ENCODE results near the gene CDH23.
"Not testable (repeated sequence)": the region's sequence is repeated elsewhere in the genome, so short reads cannot be mapped to it uniquely, and the experiment has no call there.

CDH23 gene

DNA sequence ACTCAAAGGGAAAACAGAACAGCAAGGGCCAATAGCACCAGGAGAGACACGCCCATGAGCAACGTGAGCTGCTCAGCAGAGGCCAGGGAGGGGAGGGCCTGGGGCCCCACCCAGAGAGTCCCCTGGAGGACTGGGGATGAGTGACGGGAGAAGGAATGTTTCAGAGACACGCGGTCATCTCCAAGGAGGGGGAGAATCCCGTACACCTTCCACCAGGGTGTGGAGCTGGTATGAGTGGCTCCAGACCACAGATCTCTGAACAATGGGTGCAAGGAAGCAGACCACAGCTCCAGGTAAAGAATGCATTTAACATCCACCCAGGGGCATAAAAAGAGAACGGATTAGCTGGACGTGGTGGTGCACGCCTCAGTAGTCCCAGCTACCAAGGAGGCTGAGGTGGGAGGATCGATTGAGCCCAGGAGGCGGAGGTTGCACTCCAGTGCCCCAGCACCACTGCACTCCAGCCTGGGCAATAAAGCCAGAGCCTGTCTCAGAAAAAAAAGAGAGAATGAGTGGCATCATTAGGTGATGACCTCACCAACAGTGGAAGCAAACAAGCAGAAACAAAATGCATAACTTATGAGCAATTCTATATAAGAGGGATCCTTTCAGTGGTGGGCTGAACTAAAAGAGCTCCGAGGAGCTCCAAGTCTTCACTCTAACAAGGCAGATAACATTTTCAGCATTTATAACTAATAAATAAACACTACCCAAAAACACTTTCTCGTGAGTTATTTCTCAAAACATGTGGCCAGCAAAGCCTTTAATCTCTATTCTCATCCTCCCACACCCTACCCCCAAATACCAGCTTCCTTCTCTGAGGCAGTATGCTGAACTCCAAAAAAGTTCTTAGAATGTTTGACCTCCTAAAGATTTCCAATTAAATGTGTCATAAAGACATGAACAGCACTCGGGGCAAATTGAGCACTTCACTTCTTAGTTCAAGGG, 441.8 kb downstream of the CDH23 start:
- no peak for DNase-seq (ENCODE audit: low read depth)

DNA sequence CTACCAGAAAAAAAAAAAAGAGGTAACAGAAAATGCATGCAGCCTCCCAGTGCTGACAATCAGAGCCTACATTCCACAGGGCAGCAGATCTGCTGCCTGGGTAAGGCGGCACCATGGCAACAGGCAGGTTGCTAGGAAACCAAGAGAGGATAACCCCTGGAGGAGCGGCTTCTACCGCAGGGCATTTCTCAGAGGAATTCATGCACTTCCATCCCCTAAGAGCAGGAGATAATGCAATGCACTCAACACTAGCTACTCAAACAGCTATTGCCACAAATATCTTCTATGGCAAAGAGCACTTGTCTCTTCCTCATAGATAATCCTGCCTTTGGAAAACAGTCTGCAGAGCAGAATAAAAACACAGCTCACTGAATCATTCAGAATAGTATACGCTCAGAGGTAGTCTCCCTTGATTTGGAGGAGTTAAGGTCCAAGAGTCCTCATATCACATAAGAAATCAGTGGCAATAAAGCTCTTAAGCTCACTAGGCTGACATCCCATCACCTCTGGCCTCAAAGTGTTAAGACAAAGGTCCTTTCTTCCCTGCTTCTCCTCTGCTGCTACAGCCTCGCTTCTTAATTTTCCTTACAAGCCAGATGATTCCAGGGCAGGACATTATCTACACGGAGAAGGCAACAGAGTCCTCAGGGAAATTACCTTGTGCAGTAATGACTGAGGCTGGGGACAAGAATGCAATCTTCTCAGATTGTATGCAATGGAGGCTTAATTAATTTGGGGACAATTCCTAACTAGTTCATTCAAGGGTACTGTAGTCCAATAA, 443.6 kb downstream of the CDH23 start:
- no peak for DNase-seq (ENCODE audit: low read depth)

DNA sequence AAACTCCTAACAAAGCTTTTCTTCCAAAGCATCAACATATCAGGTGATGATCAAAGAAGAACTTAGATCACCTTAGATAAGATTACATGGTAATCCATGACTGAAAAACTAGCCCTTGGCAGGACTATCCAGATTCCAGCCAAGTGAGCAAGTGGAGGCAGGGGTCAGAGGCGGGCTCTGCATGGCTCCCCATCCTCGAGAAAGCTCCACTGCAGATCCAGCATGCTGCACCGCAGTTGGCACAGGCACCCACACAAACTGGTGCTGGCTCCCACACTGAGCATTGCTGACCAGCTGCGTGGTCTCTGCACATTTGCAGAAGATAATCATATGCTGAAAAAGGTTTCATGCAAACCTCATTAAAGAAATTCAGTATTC, 444.2 kb downstream of the CDH23 start:
- no peak for DNase-seq (ENCODE audit: low read depth)

DNA sequence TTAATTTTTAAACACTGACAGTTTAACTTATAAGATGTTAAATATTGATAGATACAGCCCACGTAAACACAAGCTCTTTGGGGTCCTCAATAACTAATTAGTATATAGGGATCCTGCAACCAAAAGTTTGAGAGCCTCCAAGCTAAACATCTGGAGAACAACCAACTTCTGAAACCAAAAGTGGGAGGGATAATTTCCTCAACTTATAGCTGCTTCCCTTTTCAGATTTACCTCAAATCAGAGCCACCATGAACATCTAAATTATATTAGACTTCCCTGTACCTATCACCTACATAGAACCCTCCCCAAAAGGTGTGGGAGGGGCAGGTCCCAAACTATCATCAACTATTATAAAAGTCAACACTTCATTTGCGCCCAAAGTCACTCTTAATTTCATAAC, 445.7 kb downstream of the CDH23 start:
- DNase-seq (ENCODE audit: low read depth): no peak

DNA sequence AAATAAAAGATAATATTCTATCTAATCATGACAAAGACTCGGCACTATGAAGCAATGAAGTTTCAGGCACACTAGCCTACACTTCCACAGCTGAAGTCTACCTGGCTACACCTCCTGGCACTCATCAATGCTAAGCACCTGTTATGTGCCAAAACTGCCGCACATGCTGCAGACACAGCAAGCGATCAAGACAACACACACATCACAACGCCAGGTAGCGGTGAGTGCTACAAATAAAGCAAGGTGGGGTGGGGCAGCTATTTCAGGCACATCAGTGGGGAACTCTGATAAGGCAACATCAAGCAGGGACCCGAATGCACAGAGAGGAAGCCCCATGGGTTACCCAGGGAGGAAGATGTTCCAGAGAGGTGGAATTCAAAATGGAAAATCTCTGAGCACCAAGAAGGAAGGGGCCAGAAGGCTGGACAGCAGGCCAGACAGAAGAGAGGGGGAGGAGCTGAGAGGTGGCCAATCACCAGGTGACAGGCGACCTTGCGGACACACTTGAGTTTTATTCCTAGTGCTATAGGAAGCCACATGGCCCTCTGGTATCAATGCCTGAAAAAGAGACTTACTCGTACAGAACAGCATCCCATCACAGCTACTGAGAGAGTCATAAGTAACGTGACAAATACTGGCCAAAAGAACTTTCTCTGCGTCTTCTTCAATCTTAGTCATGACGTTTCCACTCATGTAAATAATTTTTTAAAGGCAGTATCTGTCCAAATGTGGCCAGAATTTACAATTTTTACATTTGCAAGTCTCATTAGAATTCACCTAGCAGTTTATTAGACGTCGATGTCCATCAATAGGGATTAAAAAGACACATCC, 446.4 kb downstream of the CDH23 start:
- DNase-seq (ENCODE audit: low read depth): no peak

DNA sequence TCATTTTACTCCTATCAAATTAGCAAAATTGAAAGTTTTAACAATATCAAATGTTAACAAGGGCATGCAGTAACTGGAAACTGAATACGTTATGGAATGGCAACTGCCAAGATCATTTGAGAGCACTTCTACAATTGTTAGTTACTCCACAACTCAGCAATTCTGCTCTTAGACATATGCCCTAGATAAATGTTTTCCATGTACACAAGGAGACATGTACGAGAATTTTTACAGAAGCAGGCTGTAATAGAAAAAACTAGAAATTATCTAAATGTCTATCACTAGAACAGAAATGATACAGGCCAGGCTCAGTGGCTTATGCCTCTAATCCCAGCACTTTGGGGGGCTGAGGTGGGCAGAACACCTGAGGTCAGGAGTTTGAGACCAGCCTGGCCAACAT, 447.4 kb downstream of the CDH23 start:
- DNase-seq (ENCODE audit: low read depth): no peak

DNA sequence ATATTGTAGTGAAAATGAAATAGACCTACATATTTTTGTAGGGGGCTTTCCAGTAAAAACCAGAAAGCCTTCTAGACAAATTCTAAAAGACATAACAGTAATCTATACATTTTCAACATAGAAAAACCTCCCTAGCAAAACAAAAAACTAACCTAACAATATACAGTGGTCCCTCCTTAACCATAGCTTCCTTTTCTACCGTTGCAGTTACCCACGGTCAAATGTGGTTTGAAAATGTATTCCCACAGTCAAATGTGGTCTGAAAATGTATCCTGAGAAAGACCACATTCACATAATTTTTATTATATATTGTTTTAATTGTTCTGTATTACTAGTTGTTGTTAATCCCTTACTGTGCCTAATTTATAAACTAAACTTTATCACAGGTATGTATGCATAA, 448.0 kb downstream of the CDH23 start:
- DNase-seq (ENCODE audit: low read depth): no peak

DNA sequence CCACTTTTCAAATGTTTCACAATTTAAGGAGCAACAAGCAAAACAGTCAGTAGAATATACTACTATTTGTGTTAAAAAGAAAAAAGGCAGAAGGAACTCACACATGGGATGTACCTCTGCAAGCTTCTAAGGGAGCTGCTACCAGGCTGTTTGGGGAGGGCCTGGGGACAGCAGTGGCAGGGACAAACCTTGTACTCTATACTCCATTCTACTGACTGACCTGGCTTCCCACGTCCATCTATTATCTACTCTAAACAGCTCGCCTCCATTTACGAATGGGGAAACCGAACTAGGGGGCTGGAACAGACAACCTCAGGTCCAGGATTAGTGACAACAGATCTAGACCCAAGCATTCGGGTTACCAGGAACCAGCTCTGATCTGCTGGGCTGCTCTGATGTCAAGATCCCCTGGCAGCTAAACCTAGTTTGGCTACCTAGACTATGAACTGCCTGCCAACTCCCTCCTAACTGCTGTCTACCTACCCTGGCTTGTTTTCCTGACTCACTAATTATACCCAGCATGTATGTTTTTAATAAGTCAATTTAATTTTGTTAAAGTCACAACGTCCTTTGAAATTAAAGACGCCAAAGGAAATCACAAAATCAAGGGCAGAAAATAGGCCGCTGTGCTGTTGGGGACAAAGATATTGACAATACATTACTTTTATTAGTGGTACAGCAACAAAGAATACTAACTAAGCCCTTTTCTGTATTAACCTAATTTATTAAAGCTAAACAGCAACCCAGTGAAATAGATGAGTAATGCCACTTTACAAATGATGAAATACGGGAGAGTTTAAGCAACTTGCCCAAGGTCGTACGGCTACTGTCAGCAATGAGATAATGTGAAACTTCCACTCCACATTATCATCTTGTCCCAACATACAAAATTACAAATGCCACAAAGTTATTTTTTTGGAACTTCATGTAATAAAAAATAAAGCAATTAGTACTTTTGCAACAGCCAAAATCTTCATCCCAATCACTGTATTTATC, 449.0 kb downstream of the CDH23 start:
- no peak for DNase-seq (ENCODE audit: low read depth)

DNA sequence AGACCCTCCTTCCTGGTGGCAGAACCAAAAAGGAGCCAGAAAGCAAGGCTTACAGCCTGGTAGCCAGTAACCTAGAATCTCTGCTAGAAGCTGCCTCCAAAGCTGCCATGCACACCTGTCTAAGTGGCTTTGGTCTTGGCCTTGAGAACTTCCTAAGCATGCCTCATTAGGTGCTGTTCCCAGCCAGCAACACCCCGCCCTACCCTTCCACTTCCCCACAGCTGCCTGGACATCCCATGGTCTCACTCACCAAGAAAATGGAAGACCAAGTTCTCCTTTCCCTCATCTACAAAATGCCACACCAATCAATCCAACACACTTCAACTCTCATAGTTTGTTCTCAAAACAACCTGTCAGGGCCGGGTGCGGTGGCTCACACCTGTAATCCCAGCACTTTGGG, 450.1 kb downstream of the CDH23 start:
- DNase-seq (ENCODE audit: low read depth): no peak

DNA sequence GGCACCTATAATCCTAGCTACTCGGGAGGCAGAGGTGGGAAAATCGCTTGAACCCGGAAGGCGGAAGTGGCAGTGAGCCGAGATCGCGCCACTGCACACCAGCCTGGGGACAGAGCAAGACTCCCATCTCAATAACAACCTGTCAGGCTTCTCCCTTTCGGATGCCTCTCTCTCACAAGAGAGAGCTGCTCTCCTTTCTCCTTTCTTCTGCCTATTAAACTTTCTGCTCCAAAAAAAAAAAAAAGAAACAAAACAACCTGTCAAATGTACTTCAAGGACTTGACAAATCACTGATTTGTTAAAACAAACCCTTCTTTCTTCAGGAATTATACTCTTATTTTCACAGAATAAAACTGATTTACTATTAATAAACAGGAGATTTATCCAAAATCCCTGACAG, 450.7 kb downstream of the CDH23 start:
- no peak for DNase-seq (ENCODE audit: low read depth)

DNA sequence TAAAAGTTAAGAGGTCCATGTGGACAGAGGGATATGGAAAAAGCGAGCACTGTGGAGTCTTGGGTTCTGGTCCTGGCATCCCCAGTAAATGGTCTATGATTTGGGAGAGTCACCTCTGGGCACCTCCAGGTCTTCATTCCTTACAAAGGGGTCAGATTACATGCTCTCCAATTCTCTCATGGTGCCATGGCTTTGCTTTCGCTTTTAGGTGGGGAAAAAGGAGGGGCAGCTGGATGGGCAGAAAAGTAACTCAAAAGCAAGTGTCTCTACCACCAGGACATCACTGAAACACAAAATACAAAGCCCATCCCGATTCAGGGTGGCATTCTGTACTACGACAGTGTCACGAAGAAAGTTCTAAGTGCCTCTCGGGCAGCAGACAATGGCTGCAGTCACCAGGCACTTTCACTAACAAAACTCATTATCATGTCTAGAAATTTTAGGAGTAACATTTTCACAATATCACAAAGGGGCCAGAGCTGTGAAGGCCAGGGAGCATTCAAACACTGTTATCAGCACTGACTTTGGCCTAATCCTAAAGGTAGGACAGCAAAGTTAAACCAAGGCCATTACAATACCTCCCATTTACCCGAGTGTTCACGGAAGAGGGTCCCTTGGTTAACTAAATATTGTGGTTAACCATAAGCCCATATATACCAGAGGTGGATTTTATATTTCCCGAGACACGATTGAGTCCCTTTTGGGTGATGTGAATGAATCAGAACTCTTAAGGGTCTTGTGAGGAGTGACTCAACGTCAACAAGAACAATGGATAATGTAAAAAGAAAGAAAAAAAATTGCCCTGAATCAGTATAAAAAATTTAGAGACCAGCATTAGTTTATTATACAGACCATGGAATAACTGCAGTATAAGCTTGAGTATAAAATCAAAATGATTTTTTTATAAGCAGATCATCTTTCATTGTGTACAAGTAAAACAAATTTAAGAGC, 451.9 kb downstream of the CDH23 start:
- no peak for DNase-seq (ENCODE audit: low read depth)

DNA sequence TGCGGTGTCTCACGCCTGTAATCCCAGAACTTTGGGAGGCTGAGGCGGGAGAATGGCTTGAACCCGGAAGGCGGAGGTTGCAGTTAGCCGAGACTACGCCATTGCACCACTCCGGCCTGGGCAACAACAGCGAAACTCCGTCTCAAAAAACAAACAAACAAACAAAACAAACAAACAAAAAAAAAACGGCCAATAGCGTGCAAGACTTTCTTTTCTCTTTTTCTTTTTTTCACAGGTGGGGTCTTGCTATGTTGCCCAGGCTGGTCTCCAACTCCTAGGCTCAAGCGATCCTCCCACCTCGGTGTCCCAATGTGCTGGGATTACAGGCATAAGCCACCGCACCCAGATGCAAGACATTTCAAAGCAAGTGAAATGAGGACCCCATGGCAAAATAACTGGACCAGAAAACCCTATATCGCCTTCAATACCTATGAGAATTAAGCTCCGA, 452.8 kb downstream of the CDH23 start:
- no peak for DNase-seq (ENCODE audit: low read depth)

DNA sequence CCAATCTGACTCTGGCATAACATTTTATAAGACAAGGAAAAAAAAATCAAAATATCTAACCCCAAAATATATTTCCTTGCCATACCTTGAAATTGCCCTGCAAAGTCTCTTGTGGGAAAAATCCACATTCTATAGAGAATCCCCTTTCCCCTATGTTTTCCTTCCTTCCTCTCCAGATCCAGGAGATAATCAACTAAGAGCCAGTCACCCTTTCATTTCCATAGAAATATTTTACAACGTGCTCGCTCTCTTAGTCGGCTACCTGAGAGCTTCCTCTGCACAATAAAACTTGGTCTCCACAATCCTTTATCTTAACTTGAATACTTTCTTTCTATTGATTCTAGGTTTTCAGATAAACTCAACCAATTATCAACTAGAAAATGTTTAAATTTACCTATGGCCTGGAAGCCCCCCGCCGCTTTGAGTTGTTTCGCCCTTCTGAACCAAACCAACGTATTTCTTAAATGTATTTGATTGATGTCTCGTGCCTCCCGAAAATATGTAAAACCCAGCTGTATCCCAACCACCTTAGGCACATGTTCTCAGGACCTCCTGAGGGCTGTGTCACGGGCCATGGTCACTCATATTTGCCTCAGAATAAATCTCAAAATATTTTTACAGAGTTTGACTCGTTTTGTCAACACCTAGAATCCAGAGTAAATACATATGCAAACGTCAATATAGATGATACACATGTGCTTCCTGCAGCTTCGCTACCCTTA, 453.5 kb downstream of the CDH23 start:
- no peak for DNase-seq (ENCODE audit: low read depth)

DNA sequence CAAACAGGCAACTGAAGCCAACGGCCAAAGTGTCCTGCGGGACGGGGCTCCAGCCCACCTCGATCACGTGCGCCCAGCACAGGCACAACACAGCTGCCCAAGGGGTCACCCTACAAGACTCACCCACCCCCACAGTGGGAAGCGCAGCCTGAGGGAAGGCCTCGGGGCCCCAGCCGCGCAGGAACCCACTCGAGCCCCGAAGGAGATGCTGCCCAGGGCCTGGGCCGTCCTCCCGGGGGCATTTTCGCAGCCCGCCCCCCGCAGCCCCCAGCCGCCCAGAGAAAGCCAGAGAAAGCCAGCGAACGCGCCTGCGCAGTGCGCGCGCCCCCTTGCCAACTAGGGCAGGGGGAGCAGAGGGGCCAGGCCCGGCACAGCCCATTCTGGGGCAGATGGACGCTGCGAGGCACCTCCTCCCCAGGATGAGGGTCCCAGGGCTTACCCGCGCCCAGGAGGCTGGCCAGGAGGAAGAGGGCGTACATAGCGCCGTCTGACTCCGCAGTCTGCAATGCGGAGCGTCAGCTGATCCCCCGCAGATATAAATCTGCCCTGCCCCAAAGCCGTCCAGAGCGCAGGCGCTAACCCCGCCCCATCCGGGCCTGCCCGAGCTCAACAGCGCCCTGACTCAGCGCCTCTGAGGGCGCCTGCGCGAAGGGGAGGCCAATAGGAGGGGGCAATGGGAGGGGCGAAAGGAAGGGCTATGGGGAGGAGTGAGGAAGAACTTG, 454.2 kb downstream of the CDH23 start, which contains the start of gene PSAP:
Gene PSAP (minus strand): TSS at position 509 of the 722 bp plus-strand sequence. CDS start 30 bp downstream, at position 479.
- peak; percentile 98 for DNase-seq (ENCODE audit: low read depth)

DNA sequence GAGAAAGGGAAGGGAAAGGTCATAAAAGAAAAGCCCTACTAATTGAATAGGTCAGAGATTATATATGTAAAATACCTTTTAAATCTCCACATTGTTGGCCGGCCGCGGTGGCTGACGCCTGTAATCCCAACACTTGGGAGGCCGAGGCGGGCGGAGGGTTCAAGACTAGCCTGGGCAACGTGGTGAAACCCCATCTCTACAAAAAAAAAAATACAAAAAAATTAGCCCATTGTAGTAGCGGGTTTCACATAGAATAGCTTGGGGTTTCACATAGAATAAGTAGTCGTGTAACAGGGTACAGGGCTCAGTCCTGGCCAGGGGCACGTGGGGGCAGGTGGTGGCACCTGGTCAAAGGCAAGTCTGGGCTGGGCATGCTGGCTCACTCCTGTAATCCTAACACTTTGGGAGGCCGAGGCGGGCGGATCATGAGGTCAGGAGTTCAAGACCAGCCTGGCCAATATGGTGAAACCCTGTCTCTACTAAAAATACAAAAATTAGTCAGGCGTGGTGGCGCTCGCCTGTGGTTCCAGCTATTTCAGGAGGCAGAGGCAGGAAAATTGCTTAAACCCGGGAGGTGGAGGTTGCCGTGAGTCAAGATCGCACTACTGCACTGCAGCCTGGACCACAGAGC, 454.9 kb downstream of the CDH23 start:
- not testable (repeated sequence) for DNase-seq (ENCODE audit: low read depth)

DNA sequence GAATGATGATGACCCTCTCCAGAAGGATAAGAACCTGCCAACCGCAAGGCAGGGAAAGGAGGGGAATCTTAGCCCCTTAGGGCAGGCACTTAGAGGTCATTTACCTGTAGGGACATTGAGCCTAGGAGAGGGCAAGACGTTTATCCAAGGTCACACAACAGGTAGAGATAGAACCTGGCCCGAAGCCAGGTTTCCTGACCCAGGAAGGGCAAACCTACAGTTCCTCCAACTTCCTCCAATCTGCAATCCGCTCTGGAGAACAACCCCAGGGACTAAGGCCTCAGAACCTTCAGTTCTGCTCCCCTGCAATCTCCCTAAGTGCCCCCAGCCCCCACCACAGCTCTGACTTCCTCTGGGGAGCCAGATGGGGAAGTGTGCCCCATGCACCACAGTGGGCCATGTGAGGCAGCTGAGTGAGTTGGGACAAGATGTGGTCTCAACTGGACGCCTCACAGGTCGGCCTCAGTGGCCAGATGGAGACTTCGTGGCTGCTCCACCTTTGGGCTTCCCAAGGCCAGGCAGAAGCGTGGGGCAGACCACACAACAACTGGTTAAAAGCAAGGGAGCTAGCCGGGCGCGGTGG, 455.7 kb downstream of the CDH23 start:
- no peak for DNase-seq (ENCODE audit: low read depth)

DNA sequence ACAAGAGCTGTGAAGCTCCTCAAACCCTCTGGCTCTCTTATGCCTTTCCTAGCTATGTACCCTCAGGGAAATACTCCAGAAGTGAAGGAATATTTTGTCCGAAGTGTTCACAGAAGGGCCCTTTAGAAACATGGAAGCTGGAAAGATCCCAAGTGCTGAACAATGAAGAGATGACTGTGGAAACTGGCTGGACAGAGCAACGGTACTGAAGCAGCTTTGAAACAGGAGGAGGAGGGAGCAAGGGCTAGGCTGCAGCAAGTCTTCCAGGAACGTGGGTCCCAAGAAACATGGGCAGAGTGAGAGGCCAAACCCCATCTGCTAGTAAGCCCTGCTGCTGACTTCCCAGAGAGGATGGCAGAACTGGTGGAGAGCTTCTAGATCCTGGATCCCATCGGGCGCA, 457.3 kb downstream of the CDH23 start:
- DNase-seq (ENCODE audit: low read depth): no peak

Data from stimulated activated CD8-positive, alpha-beta memory T cell treated with anti-CD3 and anti-CD28 coated beads, Interleukin-12 subunit alpha, Interleukin-12 subunit beta, amount 100 ng/mL, for 1 hour (primary cell).